ENCODE results near the gene SLITRK3.
"Not testable (repeated sequence)": the region's sequence is repeated elsewhere in the genome, so short reads cannot be mapped to it uniquely, and the experiment has no call there.

SLITRK3 gene

DNA sequence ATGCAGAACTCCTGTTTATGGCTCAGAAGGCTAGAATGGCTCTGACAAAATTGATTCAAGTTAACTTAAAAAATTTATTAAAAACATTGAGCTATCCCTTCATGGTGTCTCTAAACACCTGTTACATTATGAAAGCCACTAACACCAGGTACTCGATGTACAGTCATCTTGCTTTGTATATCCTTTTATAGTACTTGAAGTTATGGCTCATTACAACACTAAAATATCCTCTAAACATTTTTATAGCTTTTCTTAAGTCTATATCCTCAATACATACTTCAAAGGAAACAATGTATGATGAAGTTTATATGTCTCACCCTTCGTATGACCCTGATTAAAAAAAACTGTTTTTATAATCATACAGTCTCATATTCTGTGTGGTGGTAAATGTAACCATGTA lies 38.2 kb downstream of the SLITRK3 start:
- TF ChIP-seq, protein P1, sequence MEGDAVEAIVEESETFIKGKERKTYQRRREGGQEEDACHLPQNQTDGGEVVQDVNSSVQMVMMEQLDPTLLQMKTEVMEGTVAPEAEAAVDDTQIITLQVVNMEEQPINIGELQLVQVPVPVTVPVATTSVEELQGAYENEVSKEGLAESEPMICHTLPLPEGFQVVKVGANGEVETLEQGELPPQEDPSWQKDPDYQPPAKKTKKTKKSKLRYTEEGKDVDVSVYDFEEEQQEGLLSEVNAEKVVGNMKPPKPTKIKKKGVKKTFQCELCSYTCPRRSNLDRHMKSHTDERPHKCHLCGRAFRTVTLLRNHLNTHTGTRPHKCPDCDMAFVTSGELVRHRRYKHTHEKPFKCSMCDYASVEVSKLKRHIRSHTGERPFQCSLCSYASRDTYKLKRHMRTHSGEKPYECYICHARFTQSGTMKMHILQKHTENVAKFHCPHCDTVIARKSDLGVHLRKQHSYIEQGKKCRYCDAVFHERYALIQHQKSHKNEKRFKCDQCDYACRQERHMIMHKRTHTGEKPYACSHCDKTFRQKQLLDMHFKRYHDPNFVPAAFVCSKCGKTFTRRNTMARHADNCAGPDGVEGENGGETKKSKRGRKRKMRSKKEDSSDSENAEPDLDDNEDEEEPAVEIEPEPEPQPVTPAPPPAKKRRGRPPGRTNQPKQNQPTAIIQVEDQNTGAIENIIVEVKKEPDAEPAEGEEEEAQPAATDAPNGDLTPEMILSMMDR (IDR thresholded peaks at IDR 0.05; ENCODE audit: low read depth, low read length): no peak
- no peak overlapping the region for H3K4me3 ChIP-seq (ENCODE audit: low read depth, low read length)

DNA sequence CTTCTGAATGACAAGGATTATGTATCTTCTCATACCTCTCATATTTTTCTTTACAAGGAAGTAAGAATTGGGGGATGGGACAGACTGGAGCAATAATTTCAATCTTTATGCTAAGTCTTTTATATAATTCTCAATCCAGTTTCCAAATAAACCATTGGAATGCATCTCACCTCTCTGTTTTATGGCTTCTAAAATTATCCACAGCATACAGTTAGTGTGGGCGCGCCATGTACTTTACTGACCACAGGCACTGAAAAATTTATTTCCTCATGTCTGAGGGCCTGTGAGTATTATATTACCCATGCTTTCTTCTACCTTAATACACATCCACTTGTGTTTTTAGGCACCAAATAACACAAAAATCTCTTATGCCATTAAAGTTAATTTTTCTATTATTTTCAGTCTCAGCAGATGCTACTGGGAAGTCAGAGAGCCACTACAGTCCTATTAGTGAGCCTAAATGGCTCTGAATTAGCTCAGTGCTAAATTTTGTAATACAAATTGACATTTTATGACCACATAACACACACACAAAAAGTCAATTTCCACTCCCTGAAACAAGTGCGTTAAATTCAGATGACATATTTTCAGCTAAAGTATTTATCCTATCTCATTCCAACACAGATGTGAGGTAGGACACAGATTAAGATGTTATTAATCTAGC lies 39.3 kb downstream of the SLITRK3 start:
- TF ChIP-seq, protein P1 (IDR thresholded peaks at IDR 0.05; ENCODE audit: low read depth, low read length): no peak
- no peak overlapping the region for H3K4me3 ChIP-seq (ENCODE audit: low read depth, low read length)

DNA sequence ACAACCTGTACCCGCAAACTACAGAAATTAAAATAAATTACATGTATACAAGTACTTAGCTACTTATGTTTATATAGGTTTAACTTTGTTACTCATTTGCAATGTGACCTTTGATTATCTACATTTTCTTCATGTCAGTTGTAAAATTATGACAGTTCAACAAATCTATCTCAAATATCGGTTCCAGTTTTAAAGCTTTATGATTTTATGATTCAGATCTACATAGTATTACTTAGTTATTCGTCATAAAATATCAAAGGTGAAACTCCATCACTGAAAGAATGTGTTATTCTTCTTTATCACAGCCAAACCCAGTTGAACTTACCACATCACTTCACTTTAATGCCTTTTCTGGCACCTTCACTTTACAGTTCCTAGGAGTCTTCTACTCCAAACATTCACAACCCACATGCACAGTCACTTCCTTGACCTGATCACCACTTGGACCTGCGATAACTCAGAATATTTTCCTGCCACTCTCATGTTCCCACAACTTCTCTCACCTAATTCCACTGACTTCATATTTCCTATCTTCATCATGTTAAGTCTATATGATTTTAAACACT lies 47.2 kb downstream of the SLITRK3 start:
- no peak overlapping the region for H3K4me3 ChIP-seq (ENCODE audit: low read depth, low read length)
- TF ChIP-seq, protein P1 (IDR thresholded peaks at IDR 0.05; ENCODE audit: low read depth, low read length): no peak

DNA sequence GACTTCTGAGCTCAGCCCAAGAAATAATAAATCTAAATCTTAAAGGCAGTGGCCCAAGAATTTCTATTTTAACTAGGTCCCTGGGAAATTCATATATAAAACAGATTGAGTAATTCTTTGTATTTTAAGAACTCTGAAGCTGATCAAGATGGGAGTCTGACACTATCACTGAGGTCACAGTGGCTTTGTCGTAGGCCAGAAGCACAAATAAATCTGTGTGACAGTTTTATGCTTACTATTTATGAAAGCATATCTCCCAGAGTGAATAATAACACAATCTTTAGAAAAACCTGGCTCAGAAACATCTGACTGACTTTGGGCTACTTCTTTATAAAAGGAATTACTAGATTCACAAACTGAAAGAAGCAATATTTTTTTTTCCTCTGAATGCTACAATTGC lies 51.9 kb downstream of the SLITRK3 start:
- TF ChIP-seq, protein P1 (IDR thresholded peaks at IDR 0.05; ENCODE audit: low read depth, low read length): no peak
- no peak overlapping the region for H3K4me3 ChIP-seq (ENCODE audit: low read depth, low read length)

DNA sequence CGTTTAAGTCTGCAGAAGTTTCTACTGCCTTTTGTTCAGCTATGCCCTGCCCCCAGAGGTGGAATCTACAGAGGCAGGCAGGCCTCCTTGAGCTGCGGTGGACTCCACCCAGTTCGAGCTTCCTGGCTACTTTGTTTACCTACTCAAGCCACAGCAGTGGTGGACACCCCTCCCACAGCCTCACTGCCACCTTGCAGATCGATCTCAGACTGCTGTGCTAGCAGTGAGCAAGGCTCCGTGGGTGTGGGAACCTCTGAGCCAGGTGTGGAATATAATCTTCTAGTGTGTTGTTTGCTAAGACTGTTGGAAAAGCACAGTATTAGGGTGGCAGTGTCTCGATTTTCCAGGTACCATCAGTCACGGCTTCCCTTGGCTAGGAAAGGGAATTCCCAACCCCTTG lies 56.3 kb downstream of the SLITRK3 start:
- H3K4me3 ChIP-seq (ENCODE audit: low read depth, low read length): not testable (repeated sequence)

All from WI38 (cell line).